ENCODE data around the gene IL31.

The IL31 gene

GRCh38 chr12:122137229-122137628, 36.8 kb downstream of the IL31 start:
- Histone ChIP-seq H3K79me2 (ENCODE audit: low read length) (no peaks in the 10 kb centered on the region), H2AFZ (ENCODE audit: low read length) (no peak overlapping the region), H3K9ac (ENCODE audit: low read length) (no peak overlapping the region), H3K4me3 (ENCODE audit: low read length) (no peak overlapping the region), H3K4me2 (ENCODE audit: low read depth, low read length) (no peak overlapping the region), H3K36me3 (replicated peaks; ENCODE audit: insufficient read depth, low read length) (no peaks in the 10 kb centered on the region), H3K9me2 (replicated peaks; ENCODE audit: insufficient read depth, low read length) (no peaks in the 10 kb centered on the region), H3K27ac (ENCODE audit: low read length) (no peak overlapping the region), H3K9me3 (replicated peaks; ENCODE audit: insufficient read depth, low read length) (no peaks in the 10 kb centered on the region), H3K27me3 (replicated peaks; ENCODE audit: insufficient read depth, low read length) (no peaks in the 10 kb centered on the region), H3F3A (ENCODE audit: insufficient read depth, low read length) (no peaks in the 10 kb centered on the region), H3K4me1 (ENCODE audit: low read length) (no peaks in the 10 kb centered on the region), H4K20me1 (ENCODE audit: insufficient read depth, low read length) (no peaks in the 10 kb centered on the region)
- DNase-seq: no peak
- TF ChIP-seq EZH2 (optimal IDR thresholded peaks at IDR 0.05; ENCODE audit: low read depth, low read length): no peak

DNA sequence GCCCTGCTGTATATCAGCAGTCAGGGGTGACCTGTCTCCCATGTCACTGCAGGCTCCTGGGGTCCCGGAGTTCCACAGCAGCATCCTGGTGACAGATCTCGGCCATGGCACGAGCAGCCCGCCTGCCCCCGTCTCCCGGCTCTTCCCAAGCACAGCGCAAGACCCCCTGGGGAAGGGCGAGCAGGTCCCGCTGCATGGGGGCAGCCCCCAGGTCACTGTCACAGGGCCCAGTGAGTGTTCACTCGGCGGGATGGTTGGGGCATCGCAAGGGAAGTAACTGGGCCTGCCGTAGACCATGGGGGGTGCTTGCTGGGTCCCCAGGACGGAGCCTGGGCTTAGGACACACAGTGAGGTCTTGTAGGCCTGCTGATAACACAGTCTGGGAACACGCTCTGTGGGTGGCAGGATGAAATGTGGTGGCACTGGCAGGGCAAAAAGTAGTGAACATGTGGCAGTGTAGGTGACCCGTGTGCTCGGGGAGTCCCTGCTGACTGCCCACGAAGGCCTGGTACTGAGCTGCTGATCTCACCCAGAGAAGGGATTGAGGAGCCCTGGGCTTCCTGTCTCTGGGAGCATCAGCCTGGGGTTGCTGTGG, 38.5 kb downstream of the IL31 start:
- H2AFZ ChIP-seq (ENCODE audit: low read length): no peak overlapping the region
- TF ChIP-seq EZH2phosphoT487 (IDR thresholded peaks at IDR 0.05; ENCODE audit: low read length): no peak
- H3K36me3 ChIP-seq (replicated peaks; ENCODE audit: insufficient read depth, low read length): no peaks in the 10 kb centered on the region
- no peak overlapping the region for H3K27ac ChIP-seq (ENCODE audit: low read length)
- no peak overlapping the region for H3K9ac ChIP-seq (ENCODE audit: low read length)
- H4K20me1 ChIP-seq (ENCODE audit: insufficient read depth, low read length): no peaks in the 10 kb centered on the region
- no peaks in the 10 kb centered on the region for H3K9me3 ChIP-seq (replicated peaks; ENCODE audit: insufficient read depth, low read length)
- H3K79me2 ChIP-seq (ENCODE audit: low read length): no peaks in the 10 kb centered on the region
- H3K4me1 ChIP-seq (ENCODE audit: low read length): no peaks in the 10 kb centered on the region
- H3K9me2 ChIP-seq (replicated peaks; ENCODE audit: insufficient read depth, low read length): no peaks in the 10 kb centered on the region
- H3F3A ChIP-seq (ENCODE audit: insufficient read depth, low read length): no peaks in the 10 kb centered on the region
- DNase-seq: no peak
- H3K4me3 ChIP-seq (ENCODE audit: low read length): no peak overlapping the region
- no peaks in the 10 kb centered on the region for H3K27me3 ChIP-seq (replicated peaks; ENCODE audit: insufficient read depth, low read length)
- H3K4me2 ChIP-seq (ENCODE audit: low read depth, low read length): no peak overlapping the region

DNA sequence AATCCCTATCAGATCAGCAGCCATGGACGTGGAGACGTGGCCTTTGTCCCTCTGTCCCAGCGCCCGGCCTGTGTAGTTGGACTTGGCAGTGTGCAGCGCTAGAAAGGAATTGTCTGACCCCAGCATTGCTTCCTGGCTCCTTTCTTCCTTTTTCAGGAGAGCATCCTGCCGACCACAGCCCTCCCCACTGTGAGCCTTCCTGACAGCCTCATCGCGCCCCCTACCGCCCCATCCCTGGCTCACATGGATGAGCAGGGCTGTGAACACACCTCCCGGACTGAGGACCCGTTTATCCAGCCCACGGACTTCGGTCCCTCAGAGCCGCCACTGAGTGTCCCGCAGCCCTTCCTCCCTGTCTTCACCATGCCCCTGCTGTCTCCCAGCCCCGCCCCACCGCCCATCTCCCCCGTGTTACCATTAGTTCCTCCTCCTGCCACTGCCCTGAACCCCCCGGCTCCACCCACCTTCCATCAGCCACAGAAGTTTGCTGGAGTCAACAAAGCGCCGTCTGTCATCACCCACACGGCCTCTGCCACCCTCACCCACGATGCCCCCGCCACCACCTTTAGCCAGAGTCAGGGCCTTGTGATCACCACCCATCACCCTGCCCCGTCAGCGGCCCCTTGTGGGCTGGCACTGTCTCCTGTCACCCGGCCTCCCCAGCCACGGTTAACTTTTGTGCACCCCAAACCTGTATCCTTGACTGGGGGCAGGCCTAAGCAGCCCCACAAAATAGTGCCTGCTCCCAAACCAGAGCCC, 40.6 kb downstream of the IL31 start:
- TF ChIP-seq, protein P1, sequence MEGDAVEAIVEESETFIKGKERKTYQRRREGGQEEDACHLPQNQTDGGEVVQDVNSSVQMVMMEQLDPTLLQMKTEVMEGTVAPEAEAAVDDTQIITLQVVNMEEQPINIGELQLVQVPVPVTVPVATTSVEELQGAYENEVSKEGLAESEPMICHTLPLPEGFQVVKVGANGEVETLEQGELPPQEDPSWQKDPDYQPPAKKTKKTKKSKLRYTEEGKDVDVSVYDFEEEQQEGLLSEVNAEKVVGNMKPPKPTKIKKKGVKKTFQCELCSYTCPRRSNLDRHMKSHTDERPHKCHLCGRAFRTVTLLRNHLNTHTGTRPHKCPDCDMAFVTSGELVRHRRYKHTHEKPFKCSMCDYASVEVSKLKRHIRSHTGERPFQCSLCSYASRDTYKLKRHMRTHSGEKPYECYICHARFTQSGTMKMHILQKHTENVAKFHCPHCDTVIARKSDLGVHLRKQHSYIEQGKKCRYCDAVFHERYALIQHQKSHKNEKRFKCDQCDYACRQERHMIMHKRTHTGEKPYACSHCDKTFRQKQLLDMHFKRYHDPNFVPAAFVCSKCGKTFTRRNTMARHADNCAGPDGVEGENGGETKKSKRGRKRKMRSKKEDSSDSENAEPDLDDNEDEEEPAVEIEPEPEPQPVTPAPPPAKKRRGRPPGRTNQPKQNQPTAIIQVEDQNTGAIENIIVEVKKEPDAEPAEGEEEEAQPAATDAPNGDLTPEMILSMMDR (IDR thresholded peaks at IDR 0.05; ENCODE audit: low read length): no peak
- no peak for TF ChIP-seq EZH2phosphoT487 (IDR thresholded peaks at IDR 0.05; ENCODE audit: low read length)
- no peak for TF ChIP-seq EZH2 (optimal IDR thresholded peaks at IDR 0.05; ENCODE audit: low read depth, low read length)
- H3K4me2 ChIP-seq (ENCODE audit: low read depth, low read length): no peak overlapping the region
- H3K4me1 ChIP-seq (ENCODE audit: low read length): no peaks in the 10 kb centered on the region
- no peaks in the 10 kb centered on the region for H3K79me2 ChIP-seq (ENCODE audit: low read length)
- no peaks in the 10 kb centered on the region for H3F3A ChIP-seq (ENCODE audit: insufficient read depth, low read length)
- H3K36me3 ChIP-seq (replicated peaks; ENCODE audit: insufficient read depth, low read length): no peaks in the 10 kb centered on the region
- no peaks in the 10 kb centered on the region for H3K9me2 ChIP-seq (replicated peaks; ENCODE audit: insufficient read depth, low read length)
- H4K20me1 ChIP-seq (ENCODE audit: insufficient read depth, low read length): no peaks in the 10 kb centered on the region
- H3K9ac ChIP-seq (ENCODE audit: low read length): no peak overlapping the region
- no peak overlapping the region for H3K4me3 ChIP-seq (ENCODE audit: low read length)
- no peak overlapping the region for H3K27ac ChIP-seq (ENCODE audit: low read length)
- no peak overlapping the region for H2AFZ ChIP-seq (ENCODE audit: low read length)
- DNase-seq: no peak
- no peaks in the 10 kb centered on the region for H3K9me3 ChIP-seq (replicated peaks; ENCODE audit: insufficient read depth, low read length)
- H3K27me3 ChIP-seq (replicated peaks; ENCODE audit: insufficient read depth, low read length): no peaks in the 10 kb centered on the region

- no peak overlapping the region for H3K9ac ChIP-seq (ENCODE audit: low read length)
- no peaks in the 10 kb centered on the region for H3K9me2 ChIP-seq (replicated peaks; ENCODE audit: insufficient read depth, low read length)
- H2AFZ ChIP-seq (ENCODE audit: low read length): no peak overlapping the region
- peaks cover 22% of the 10 kb centered on the region for H3K79me2 ChIP-seq (ENCODE audit: low read length)
- H3K4me2 ChIP-seq (ENCODE audit: low read depth, low read length): no peak overlapping the region
- H4K20me1 ChIP-seq (ENCODE audit: insufficient read depth, low read length): no peaks in the 10 kb centered on the region
- no peaks in the 10 kb centered on the region for H3K4me1 ChIP-seq (ENCODE audit: low read length)
- TF ChIP-seq, protein P1 (IDR thresholded peaks at IDR 0.05; ENCODE audit: low read length): no peak
- no peak for TF ChIP-seq EZH2 (optimal IDR thresholded peaks at IDR 0.05; ENCODE audit: low read depth, low read length)
- TF ChIP-seq EZH2phosphoT487 (IDR thresholded peaks at IDR 0.05; ENCODE audit: low read length): no peak
- H3K36me3 ChIP-seq (replicated peaks; ENCODE audit: insufficient read depth, low read length): no peaks in the 10 kb centered on the region
- no peaks in the 10 kb centered on the region for H3K27me3 ChIP-seq (replicated peaks; ENCODE audit: insufficient read depth, low read length)
- no peaks in the 10 kb centered on the region for H3F3A ChIP-seq (ENCODE audit: insufficient read depth, low read length)
- no peak for DNase-seq
- H3K9me3 ChIP-seq (replicated peaks; ENCODE audit: insufficient read depth, low read length): no peaks in the 10 kb centered on the region
- H3K4me3 ChIP-seq (ENCODE audit: low read length): no peak overlapping the region
- no peak overlapping the region for H3K27ac ChIP-seq (ENCODE audit: low read length)
Observed at GRCh38 chr12:122130150-122130549, 43.9 kb downstream of the IL31 start.
